ENCODE data around the gene PRR3.

The PRR3 gene

GRCh38 chr6:30537931-30538330 lies 19.2 kb upstream of the PRR3 start:
- DNase-seq (ENCODE audit: low spot score), result no peak

- peak; percentile 76 for DNase-seq (ENCODE audit: low spot score)
These were observed 15.3 kb upstream of the PRR3 start for GRCh38 chr6:30541515-30542403.

DNA sequence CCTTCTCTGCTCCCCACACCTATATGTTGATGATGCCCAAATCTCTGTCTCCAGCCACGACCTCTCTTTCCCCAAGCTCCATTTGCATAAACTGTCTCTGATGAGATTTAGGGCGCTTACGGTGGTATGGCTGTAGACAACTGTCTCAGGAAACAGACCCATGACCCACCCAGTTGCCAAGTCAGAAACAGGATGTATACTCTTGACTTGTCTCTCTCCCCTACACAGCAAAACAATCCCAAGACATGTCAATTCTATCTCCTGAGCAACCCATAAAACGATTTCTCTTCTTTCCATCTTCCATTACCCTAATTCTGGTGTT lies 14.7 kb upstream of the PRR3 start:
- peak; percentile 52 for DNase-seq (ENCODE audit: low spot score)

DNA sequence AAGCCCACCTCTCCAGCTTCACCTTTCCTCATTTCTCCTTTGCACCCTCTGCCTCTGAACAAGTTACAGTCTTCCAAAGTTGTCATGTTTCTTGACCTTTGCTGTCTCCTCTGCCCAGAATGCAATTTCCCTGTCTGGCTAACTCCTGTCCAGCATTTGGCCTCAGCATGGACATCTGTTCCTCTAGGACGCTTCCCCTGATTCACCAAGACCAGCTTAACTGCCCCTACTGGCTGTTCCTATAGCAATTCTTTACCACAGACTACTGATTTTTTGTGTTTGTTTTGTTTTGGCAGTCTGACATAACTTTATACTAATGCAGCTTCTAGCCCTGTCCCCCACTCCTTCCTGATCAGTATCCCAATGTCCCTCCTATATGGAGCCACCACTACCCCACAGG lies 14.2 kb upstream of the PRR3 start:
- DNase-seq (ENCODE audit: low spot score), result no peak

DNA sequence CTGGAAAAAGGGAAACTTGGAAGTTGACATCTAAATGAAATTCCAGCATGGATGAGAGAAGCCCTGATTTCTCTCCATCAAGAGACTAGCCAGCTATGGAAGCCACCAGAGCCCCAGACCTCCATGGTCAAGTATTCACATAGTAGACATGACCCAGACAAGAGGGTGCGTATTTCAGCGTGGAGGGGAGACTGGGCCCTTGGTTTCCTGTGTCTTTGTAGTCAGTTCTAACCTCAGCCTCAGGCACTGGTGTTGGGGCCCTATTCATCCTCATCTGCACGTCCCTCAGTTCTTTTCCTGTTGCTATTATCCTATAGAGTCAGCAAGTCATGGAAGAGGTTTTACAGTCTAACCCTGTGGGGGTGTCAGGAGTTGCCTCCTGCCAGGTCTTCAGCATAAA lies 13.3 kb upstream of the PRR3 start:
- DNase-seq (ENCODE audit: low spot score), result no peak

DNA sequence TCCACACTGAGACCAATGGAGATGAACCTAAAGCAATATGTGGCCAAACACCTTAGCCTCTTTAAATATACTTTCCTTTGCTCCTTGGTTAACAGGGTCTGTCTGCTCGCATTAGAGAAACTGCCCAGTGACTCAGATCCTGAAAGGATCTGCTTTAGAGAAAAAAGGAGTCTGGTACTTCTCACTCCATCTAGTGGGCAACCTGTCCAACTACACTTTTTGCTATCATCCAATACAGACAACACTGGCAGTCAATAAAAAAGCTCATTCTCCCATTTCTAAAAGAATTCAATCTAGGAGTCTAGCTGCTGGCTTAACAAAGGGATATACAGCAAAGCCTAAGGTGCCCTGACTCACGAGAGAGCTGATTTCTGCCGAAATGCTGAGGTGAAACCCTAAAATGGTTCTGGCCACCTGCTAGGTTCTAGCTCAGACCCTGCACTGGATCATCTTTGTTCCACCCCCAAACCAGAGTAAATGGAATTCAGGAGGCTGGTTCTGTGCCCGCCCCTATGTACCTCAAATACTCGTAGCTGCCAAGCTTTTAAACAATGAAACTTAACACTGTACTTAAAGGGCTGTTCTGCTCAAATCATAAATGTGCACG lies 12.3 kb upstream of the PRR3 start:
- DNase-seq (ENCODE audit: low spot score), result peak; percentile 54

- DNase-seq (ENCODE audit: low spot score), result no peak
These were observed 9.6 kb upstream of the PRR3 start for GRCh38 chr6:30547454-30547853.

GRCh38 chr6:30548375-30548774 lies 8.7 kb upstream of the PRR3 start:
- no peak for DNase-seq (ENCODE audit: low spot score)

GRCh38 chr6:30554404-30554803 lies 2.7 kb upstream of the PRR3 start:
- no peak for DNase-seq (ENCODE audit: low spot score)

DNA sequence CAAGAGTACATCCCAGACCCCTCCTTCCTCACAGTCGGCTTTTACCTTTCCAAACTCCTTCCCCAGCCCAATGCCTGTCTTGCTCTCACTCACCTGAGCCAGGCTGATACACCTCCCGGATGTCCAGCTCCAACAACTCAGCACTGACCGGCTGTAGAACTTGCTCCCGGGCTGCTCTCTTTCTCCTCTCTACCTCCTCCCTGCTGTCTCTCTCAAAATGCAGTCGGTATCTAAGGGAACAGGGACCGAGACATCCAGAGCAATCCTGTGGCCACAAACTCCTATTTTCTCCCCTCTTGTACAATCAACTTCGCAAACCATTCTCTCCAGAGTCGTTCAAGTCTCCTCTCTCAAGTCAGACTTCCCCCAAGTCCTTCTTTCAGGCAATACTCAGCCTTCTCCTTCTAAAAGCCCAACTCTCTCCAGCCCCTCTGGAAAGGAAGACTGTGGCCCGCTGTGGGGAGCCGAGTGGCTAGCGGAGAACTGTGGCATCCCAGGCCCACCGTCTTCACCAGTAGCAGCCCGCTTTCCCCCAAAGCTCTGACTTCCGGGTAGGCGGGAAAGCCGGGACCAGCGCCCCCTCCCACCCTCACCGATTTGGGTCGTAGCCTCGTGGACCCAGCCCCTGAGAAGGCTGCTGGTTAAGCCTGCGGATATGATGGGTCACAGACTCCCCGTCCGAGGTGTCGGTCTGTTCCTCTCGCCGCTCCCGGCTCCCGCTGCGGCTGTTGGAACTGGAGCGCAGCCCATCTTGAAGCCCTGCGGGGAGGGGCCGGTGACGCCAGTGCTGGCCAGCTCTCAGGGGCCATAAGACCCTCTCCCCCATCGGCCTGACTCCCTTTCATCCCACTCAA lies 1.9 kb upstream of the PRR3 start:
- peak; percentile 22 for DNase-seq (ENCODE audit: low spot score)

DNA sequence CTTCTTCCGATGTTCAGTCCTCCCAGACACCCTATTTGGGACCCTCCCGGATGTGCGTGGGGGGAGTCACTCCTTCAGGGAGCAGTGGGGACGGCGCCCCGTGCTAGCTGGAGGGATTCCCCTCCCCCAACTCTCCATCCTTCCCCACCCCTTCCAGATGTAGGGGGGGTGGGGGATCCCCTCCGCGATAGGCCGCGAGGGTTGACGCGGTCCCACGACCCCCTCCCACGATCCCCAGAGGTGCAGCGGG lies 1.4 kb upstream of the PRR3 start:
- DNase-seq (ENCODE audit: low spot score), result no peak

- DNase-seq (ENCODE audit: low spot score), result peak; percentile 96
These were observed 809 bp upstream of the PRR3 start, which contains the start of gene GNL1 for GRCh38 chr6:30556066-30556905. Gene GNL1, minus strand, starts transcription at chr6:30556489. Its CDS starts 286 bp downstream, at chr6:30556203.

- DNase-seq (ENCODE audit: low spot score), result peak; percentile 75
These were observed 537 bp downstream of the PRR3 start for GRCh38 chr6:30557683-30557981.

DNA sequence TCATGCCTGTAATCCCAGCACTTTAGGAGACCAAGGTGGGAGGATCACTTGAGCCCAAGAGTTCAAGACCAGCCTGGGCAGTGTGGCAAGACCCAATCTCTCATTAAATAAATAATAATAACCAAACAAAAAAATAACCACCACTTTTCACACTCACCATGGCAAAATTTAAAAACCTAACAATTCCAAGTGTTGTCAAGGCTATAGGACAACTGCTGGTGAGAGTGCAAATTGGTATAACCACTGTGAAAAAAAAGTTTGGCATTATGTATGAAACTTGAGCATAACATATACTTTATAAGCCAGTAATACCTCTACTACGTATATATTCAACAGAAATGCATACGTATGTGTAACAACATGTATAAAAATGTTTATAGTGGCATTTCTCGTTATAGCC lies 3.8 kb downstream of the PRR3 start:
- DNase-seq (ENCODE audit: low spot score), result no peak

GRCh38 chr6:30562470-30563425 lies 5.7 kb downstream of the PRR3 start:
- DNase-seq (ENCODE audit: low spot score), result no peak

- no peak for DNase-seq (ENCODE audit: low spot score)
These were observed 7.0 kb downstream of the PRR3 start for GRCh38 chr6:30564114-30564513.

DNA sequence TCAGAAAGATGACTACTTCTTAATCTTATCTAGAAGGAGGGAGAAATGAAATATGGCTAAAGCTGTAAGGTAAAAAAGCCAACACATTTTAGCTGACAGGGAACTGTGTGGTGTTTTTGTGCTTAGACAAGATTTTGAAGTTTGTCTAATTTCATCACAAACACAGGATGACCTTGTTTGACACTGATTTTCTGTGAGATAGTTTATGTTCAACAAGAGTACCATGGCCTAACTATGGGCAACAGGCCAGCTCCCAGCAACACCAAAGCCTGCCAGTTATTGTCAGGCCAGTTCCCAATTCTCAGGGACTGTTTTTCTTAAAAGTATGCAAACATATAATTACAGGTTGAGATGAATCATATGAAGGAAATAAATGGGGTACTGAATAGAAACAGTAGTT lies 8.7 kb downstream of the PRR3 start:
- no peak for DNase-seq (ENCODE audit: low spot score)

DNA sequence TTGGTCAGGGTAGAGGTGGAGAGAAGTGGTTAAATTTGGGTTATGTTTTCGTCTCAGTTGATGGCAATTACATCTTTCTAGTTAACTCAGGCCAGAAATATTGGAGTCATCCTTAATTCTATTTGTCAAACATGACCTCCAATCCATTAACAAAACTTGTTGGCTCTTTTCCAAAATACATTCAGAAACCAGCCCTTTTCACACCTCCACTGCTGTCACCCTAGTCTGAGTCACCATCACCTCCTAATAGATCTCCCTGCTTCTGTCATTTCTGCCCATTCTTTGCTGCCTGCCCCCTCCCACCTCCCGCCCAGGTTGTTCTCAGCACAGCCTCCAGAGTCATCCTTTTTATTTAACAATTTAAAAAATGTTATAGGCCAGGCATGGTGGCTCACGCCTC lies 11.2 kb downstream of the PRR3 start:
- no peak for DNase-seq (ENCODE audit: low spot score)

DNA sequence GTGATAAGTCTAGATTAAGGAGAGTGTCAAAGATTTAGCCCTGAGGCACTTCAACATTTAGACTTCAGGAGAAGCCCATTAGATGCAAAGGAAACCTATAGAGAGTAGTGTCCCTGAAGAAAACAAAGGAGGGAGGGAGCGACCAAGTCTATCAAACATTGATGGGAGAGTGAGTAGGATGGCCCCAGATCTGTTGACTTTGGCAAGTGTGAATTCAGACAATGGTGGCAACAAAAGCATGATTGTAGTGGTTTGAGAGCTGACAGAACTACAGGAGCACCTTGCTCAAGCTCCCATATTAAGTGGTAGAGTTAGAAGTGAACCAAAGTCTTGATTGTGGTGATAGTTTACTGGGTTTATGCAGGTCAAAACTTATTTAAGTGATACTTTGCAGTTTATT lies 13.2 kb downstream of the PRR3 start:
- DNase-seq (ENCODE audit: low spot score), result no peak

- DNase-seq (ENCODE audit: low spot score), result peak; percentile 33
These were observed 13.6 kb downstream of the PRR3 start for GRCh38 chr6:30570740-30571074.

GRCh38 chr6:30571075-30571761 lies 14.1 kb downstream of the PRR3 start, which contains the start of gene ABCF1:
Gene ABCF1, plus strand, starts transcription at chr6:30571442. Its CDS starts 46 bp downstream, at chr6:30571488.
- DNase-seq (ENCODE audit: low spot score), result peak; percentile 99
